Natural killer cell (primary cell): Measurements from ENCODE around the gene FBXL7. TPM values are rescaled to one million over a fixed set of nuclear protein-coding genes. Genes with fewer than 3 reads are reported as not detected.

Source experiments
- ATAC-seq, 3 donors: fragments of 150-1000 bp in 2 of 3; fragments of 200-7000 bp in 1 of 3; cut with Tn5 transposase; 1 replicate in 1 of 3; 2 replicates in 2 of 3; pipeline ENCODE4 v1.10.0; 2021; ENCODE audit warnings: mild to moderate bottlenecking in 2 of 3, moderate library complexity in 2 of 3
- DNase-seq, 2 donors: peaks; one replicate each; pipeline versions ENCODE4 v3.0.0 to v3.0.0-alpha.2; 2013 to 2021; ENCODE audit warnings: mixed read lengths in 1 of 2
- H3K27ac ChIP-seq: one replicate; pipeline ENCODE4 v1.5.1; 2013; ENCODE audit warnings: mild to moderate bottlenecking, low read length
- H3K27me3 ChIP-seq: one replicate; pipeline ENCODE4 v1.6.1; 2013; ENCODE audit warnings: low read length; ENCODE audit not compliant: control insufficient read depth, insufficient read depth
- H3K36me3 ChIP-seq: one replicate; pipeline ENCODE4 v1.6.1; 2013; ENCODE audit warnings: low read length; ENCODE audit not compliant: control insufficient read depth, insufficient read depth
- H3K4me1 ChIP-seq: one replicate; pipeline ENCODE4 v1.6.1; 2013; ENCODE audit warnings: low read length; ENCODE audit not compliant: control insufficient read depth, insufficient read depth
- H3K4me3 ChIP-seq: one replicate; pipeline ENCODE4 v1.5.1; 2013; ENCODE audit warnings: low read length
- H3K9me3 ChIP-seq: one replicate; pipeline ENCODE4 v1.6.1; 2013; ENCODE audit warnings: low read length; ENCODE audit not compliant: control insufficient read depth, insufficient read depth
- H3K27ac Mint-ChIP-seq, 2 donors: one replicate each; pipeline ENCODE4 v1.8.0; 2022; ENCODE audit warnings: mild to moderate bottlenecking in 2 of 2, mixed read lengths in 2 of 2, moderate library complexity in 1 of 2
- H3K27me3 Mint-ChIP-seq, 2 donors: one replicate each; pipeline ENCODE4 v1.8.0; 2022; ENCODE audit warnings: low read depth in 2 of 2, mixed read lengths in 2 of 2
- H3K36me3 Mint-ChIP-seq: one replicate; pipeline ENCODE4 v1.8.0; 2022; ENCODE audit warnings: mixed read lengths
- H3K4me1 Mint-ChIP-seq, 2 donors: one replicate each; pipeline ENCODE4 v1.8.0; 2022; ENCODE audit warnings: mixed read lengths in 2 of 2
- H3K4me3 Mint-ChIP-seq: one replicate; pipeline ENCODE4 v1.8.0; 2022; ENCODE audit warnings: mild to moderate bottlenecking, moderate library complexity, mixed read lengths
- H3K9me3 Mint-ChIP-seq, 2 donors: one replicate each; pipeline ENCODE4 v1.8.0; 2022; ENCODE audit warnings: mixed read lengths in 2 of 2
- WGBS: methylation state at CpG from one replicate; pipeline ENCODE4 v1.1.7; 2013; ENCODE audit warnings: missing lambda C conversion rate; ENCODE audit not compliant: insufficient coverage; 5-methylcytosine and 5-hydroxymethylcytosine counted together
- intact Hi-C: fragments of 100-400 bp; cut with micrococcal nuclease; formaldehyde crosslinking; loops from one replicate; pipeline ENCODE4 v1.14.2; 2022
- total RNA-seq, 4 donors: library from RNA; stranded (reverse); fragments of 120-200 nt in 1 of 4; gene quantifications; one replicate each; pipeline versions ENCODE4 v1.2.3 to v1.2.4, GENCODE V29; 2013 to 2022
- TF ChIP-seq, protein P1 (sequence below): fragments of 200-600 bp; IDR thresholded peaks from one replicate; pipeline ENCODE4 v1.8.0; 2022; ENCODE audit warnings: antibody characterized with exemption

FBXL7 gene
- total RNA-seq, 3 donors from 2014 or later (not counting 1 experiment from before 2014, with no cell fraction given), result not detected

DNA sequence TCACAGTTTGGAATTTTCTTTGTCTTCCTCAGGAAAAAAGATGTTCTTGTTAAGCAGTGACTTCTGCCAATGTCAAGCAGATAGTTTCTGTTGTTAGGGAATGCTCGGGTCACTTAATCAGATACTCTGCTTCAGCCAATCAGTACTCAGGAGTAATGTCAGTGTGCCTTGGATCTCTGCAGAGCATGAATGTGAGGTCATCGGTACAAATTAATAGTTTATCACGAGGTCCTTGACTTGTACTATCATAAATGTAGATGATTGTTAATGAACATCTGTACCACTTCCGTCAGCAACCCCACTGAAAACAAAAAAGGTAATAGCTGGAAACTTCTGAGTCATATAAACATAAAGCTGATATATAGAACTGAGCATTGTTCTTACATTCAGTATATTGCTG, 73.6 kb downstream of the FBXL7 start:
- peaks cover 3 to 16% of the 10 kb centered on the region in 2 donors for H3K9me3 Mint-ChIP-seq
- H3K36me3 Mint-ChIP-seq, result no peaks in the 10 kb centered on the region
- Histone ChIP-seq H3K4me1 (no peaks in the 10 kb centered on the region), H3K27me3 (no peaks in the 10 kb centered on the region), H3K27ac (no peak overlapping the region), H3K36me3 (no peaks in the 10 kb centered on the region), H3K4me3 (no peak overlapping the region), H3K9me3 (peaks cover 3% of the 10 kb centered on the region)
- TF ChIP-seq, protein P1, sequence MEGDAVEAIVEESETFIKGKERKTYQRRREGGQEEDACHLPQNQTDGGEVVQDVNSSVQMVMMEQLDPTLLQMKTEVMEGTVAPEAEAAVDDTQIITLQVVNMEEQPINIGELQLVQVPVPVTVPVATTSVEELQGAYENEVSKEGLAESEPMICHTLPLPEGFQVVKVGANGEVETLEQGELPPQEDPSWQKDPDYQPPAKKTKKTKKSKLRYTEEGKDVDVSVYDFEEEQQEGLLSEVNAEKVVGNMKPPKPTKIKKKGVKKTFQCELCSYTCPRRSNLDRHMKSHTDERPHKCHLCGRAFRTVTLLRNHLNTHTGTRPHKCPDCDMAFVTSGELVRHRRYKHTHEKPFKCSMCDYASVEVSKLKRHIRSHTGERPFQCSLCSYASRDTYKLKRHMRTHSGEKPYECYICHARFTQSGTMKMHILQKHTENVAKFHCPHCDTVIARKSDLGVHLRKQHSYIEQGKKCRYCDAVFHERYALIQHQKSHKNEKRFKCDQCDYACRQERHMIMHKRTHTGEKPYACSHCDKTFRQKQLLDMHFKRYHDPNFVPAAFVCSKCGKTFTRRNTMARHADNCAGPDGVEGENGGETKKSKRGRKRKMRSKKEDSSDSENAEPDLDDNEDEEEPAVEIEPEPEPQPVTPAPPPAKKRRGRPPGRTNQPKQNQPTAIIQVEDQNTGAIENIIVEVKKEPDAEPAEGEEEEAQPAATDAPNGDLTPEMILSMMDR, result no peak
- no peak overlapping the region for H3K27ac Mint-ChIP-seq
- H3K4me3 Mint-ChIP-seq, result no peak overlapping the region
- intact Hi-C loops, result no loop called here
- H3K27me3 Mint-ChIP-seq, result no peaks in the 10 kb centered on the region
- no peaks in the 10 kb centered on the region for H3K4me1 Mint-ChIP-seq
- DNase-seq (no peak), ATAC-seq (no peak)
- 100% methylated on average over 1 of the region's 4 CpGs for WGBS

DNA sequence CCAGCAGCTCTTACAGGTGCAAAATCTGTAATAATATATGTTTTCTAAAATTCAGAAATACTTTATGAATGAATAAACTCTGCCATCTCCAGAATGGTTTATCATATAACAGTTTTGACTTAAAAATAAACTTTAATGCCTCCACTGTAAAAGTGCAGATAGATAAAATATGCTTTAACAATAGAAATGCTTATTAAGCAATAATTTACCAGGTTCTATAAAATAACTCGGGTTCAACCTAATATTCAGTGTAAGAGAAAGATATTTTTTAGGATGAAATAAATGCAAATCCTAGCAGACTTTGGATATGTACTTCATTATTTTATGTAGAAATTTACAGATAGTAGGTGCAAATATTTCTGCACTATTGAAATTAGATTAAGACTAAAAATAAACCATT, 74.1 kb downstream of the FBXL7 start:
- Mint-ChIP-seq H3K4me3 (no peak overlapping the region), H3K4me1 (no peaks in the 10 kb centered on the region), H3K27ac (no peak overlapping the region), H3K36me3 (no peaks in the 10 kb centered on the region), H3K27me3 (no peaks in the 10 kb centered on the region), H3K9me3 (peaks cover 3 to 17% of the 10 kb centered on the region in 2 donors)
- Histone ChIP-seq H3K27ac (no peak overlapping the region), H3K36me3 (no peaks in the 10 kb centered on the region), H3K4me3 (no peak overlapping the region), H3K4me1 (no peaks in the 10 kb centered on the region), H3K9me3 (peaks cover 3% of the 10 kb centered on the region), H3K27me3 (no peaks in the 10 kb centered on the region)
- DNase-seq (no peak), ATAC-seq (no peak)
- TF ChIP-seq, protein P1, result no peak
- no CpG with 5 or more reads among the region's 1 CpG for WGBS
- intact Hi-C loops, result no loop called here

DNA sequence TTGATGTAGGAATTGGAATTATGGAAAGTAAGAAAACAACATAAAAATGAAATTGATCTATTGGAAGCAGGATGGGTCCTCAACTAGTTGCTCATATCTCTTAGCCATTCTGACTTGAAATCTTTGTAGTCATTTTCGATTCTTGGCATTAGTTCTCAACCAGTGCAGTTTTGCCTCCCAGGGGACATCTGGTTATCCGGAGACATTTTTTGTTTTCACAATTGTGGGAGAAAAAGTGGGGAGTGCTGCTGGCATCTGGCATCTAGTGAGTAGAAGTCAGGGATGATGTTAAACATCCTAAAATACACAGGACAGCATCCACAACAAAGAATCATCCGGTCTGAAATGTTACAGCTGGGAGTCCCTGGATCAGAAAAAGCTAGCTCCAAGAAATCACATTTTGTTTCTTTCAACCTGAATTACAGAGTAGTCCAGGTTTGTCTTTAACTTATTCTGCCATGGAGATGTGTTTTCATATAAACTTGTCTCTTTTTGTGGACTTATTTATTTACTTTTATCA, 74.9 kb downstream of the FBXL7 start:
- WGBS, result 83% methylated on average over 3 of the region's 3 CpGs
- Histone ChIP-seq H3K27ac (no peak overlapping the region), H3K27me3 (no peaks in the 10 kb centered on the region), H3K36me3 (no peaks in the 10 kb centered on the region), H3K4me1 (no peaks in the 10 kb centered on the region), H3K4me3 (no peak overlapping the region), H3K9me3 (peaks cover 3% of the 10 kb centered on the region)
- intact Hi-C loops, result no loop called here
- TF ChIP-seq, protein P1, result no peak
- Mint-ChIP-seq H3K27ac (no peak overlapping the region), H3K9me3 (peaks cover 3 to 17% of the 10 kb centered on the region in 2 donors), H3K4me3 (no peak overlapping the region), H3K27me3 (no peaks in the 10 kb centered on the region), H3K36me3 (no peaks in the 10 kb centered on the region), H3K4me1 (no peaks in the 10 kb centered on the region)
- ATAC-seq (no peak), DNase-seq (no peak)

DNA sequence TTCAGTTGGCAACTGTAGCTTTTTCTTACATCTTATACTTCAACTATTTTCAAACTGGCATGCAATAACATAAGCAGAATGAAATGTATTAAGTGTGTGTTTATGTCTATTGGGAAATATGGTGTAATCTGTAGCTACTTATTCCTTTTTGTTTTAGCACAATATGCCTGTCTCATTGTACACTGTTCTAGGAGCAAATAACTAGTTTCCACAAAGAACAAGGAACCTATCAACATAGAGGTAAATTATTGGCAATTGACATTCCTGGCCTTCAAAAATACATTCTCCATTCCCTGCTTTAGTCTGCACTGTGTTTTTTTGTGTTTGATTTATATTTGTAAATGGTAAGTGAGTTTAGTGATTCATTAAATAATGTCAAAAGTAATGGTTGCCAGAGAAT, 75.7 kb downstream of the FBXL7 start:
- Mint-ChIP-seq H3K27me3 (no peaks in the 10 kb centered on the region), H3K4me1 (no peaks in the 10 kb centered on the region), H3K27ac (no peak overlapping the region), H3K9me3 (peaks cover 0 to 14% of the 10 kb centered on the region in 2 donors), H3K36me3 (no peaks in the 10 kb centered on the region), H3K4me3 (no peak overlapping the region)
- intact Hi-C loops, result no loop called here
- H3K36me3 ChIP-seq, result no peaks in the 10 kb centered on the region
- no peaks in the 10 kb centered on the region for H3K4me1 ChIP-seq
- no peaks in the 10 kb centered on the region for H3K27me3 ChIP-seq
- no peak for ATAC-seq
- H3K27ac ChIP-seq, result no peak overlapping the region
- H3K9me3 ChIP-seq, result peaks cover 7% of the 10 kb centered on the region
- DNase-seq, result no peak
- H3K4me3 ChIP-seq, result no peak overlapping the region
- TF ChIP-seq, protein P1, result no peak
